SH-SY5Y (cell line): ENCODE data around the gene ZNF695.

Source experiments
- GATA2 ChIP-seq: IDR thresholded peaks from 2 replicates; pipeline ENCODE4 v1.6.1; 2011; ENCODE audit warnings: mild to moderate bottlenecking, low read depth, low read length
- GATA3 ChIP-seq: IDR thresholded peaks from 2 replicates; pipeline ENCODE4 v1.6.1; 2011; ENCODE audit warnings: low read depth, mild to moderate bottlenecking, low read length, moderate library complexity

The ZNF695 gene

GRCh38 chr1:247007511-247008405 is at the start of gene ZNF695:
Gene ZNF695 (minus strand): TSS chr1:247008057. CDS start chr1:247007908, 149 bp downstream.
- TF ChIP-seq GATA3 (no peak), GATA2 (no peak)

- TF ChIP-seq GATA2, result no peak
- TF ChIP-seq GATA3, result no peak
Observed at GRCh38 chr1:247056071-247056470, 48.2 kb upstream of the ZNF695 start.

GRCh38 chr1:247054992-247055415 is 47.1 kb upstream of the ZNF695 start:
- TF ChIP-seq GATA2 (no peak), GATA3 (no peak)

GRCh38 chr1:247047702-247048101 is 39.8 kb upstream of the ZNF695 start:
- TF ChIP-seq GATA3, result no peak
- no peak for TF ChIP-seq GATA2

GRCh38 chr1:247047260-247047659 is 39.4 kb upstream of the ZNF695 start:
- no peak for TF ChIP-seq GATA3
- TF ChIP-seq GATA2, result no peak

GRCh38 chr1:247043406-247043805 is 35.5 kb upstream of the ZNF695 start:
- TF ChIP-seq GATA3 (no peak), GATA2 (no peak)

- TF ChIP-seq GATA2 (no peak), GATA3 (no peak)
Observed at GRCh38 chr1:247037511-247038320, 29.9 kb upstream of the ZNF695 start.

- TF ChIP-seq GATA2, result no peak
- no peak for TF ChIP-seq GATA3
Observed at GRCh38 chr1:247013391-247013790, 5.5 kb upstream of the ZNF695 start.

- TF ChIP-seq GATA2 (no peak), GATA3 (no peak)
Observed at GRCh38 chr1:247008406-247008799, 546 bp upstream of the ZNF695 start.

GRCh38 chr1:246989901-246990300 is 18.0 kb downstream of the ZNF695 start:
- TF ChIP-seq GATA3, result no peak
- no peak for TF ChIP-seq GATA2

- TF ChIP-seq GATA3 (no peak), GATA2 (no peak)
Observed at GRCh38 chr1:246988316-246988715, 19.5 kb downstream of the ZNF695 start.

GRCh38 chr1:246987083-246987690 is 20.7 kb downstream of the ZNF695 start:
- TF ChIP-seq GATA3, result no peak
- TF ChIP-seq GATA2, result no peak

GRCh38 chr1:246978785-246979184 is 29.1 kb downstream of the ZNF695 start:
- TF ChIP-seq GATA3, result no peak
- no peak for TF ChIP-seq GATA2

GRCh38 chr1:246978281-246978680 is 29.6 kb downstream of the ZNF695 start:
- TF ChIP-seq GATA2 (no peak), GATA3 (no peak)
